HEK293 (cell line): ENCODE data around the gene ZBTB21.

ENCODE experiments used
- CTCF ChIP-seq: fragments of 450-650 bp; formaldehyde crosslinking; IDR thresholded peaks from 2 replicates; pipeline ENCODE4 v1.5.1; 2016; ENCODE audit warnings: missing biosample characterization, missing genetic modification characterization
- EGR2 ChIP-seq: fragments of 450-650 bp; formaldehyde crosslinking; IDR thresholded peaks from 2 replicates; pipeline ENCODE4 v1.5.1; 2016; ENCODE audit warnings: low read depth, missing biosample characterization, missing genetic modification characterization
- HOXD13 ChIP-seq: sonication (generic); formaldehyde crosslinking; IDR thresholded peaks from 2 replicates; pipeline ENCODE4 v1.8.0; 2022; ENCODE audit warnings: missing genetic modification reagents, borderline replicate concordance
- REPIN1 ChIP-seq: fragments of 450-650 bp; formaldehyde crosslinking; IDR thresholded peaks from 2 replicates; pipeline ENCODE4 v1.5.1; 2017; ENCODE audit warnings: missing biosample characterization, missing genetic modification characterization, low read depth
- TCF7L2 ChIP-seq: IDR thresholded peaks from 2 replicates; pipeline ENCODE4 v1.6.1; 2011; ENCODE audit warnings: low read depth, mild to moderate bottlenecking, inconsistent platforms, low read length, moderate library complexity, borderline replicate concordance
- ZBTB20 ChIP-seq: fragments of 450-650 bp; formaldehyde crosslinking; IDR thresholded peaks from 2 replicates; pipeline ENCODE4 v1.5.1; 2016; ENCODE audit warnings: missing biosample characterization, missing genetic modification characterization
- ZBTB8A ChIP-seq: fragments of 450-650 bp; formaldehyde crosslinking; IDR thresholded peaks from 2 replicates; pipeline ENCODE4 v1.5.1; 2016; ENCODE audit warnings: missing biosample characterization, missing genetic modification characterization
- ZFP37 ChIP-seq: fragments of 450-650 bp; formaldehyde crosslinking; IDR thresholded peaks from 2 replicates; pipeline ENCODE4 v1.5.1; 2016; ENCODE audit warnings: missing biosample characterization, missing genetic modification characterization
- ZNF501 ChIP-seq: fragments of 450-650 bp; formaldehyde crosslinking; IDR thresholded peaks from 2 replicates; pipeline ENCODE4 v1.5.1; 2016; ENCODE audit warnings: missing biosample characterization, missing genetic modification characterization
- ZNF549 ChIP-seq: fragments of 450-650 bp; IDR thresholded peaks from 2 replicates; pipeline ENCODE4 v1.5.1; 2018; ENCODE audit warnings: missing biosample characterization, missing genetic modification characterization, mild to moderate bottlenecking, inconsistent platforms, moderate library complexity
- TF ChIP-seq, protein P1 (sequence below): fragments of 450-650 bp; formaldehyde crosslinking; IDR thresholded peaks from 2 replicates; pipeline ENCODE4 v1.5.1; 2016; ENCODE audit warnings: missing biosample characterization, missing genetic modification characterization, borderline replicate concordance

- TF ChIP-seq ZNF501 (tag by site-specific recombination) (no peak), TCF7L2 (no peak), EGR2 (tag by site-specific recombination) (no peak), ZFP37 (no peak), REPIN1 (tag by site-specific recombination) (no peak), ZNF549 (no peak), ZBTB20 (no peak), CTCF (no peak), HOXD13 (CRISPR knock-in tag) (no peak), ZBTB8A (tag by site-specific recombination) (no peak)
- TF ChIP-seq, protein P1, sequence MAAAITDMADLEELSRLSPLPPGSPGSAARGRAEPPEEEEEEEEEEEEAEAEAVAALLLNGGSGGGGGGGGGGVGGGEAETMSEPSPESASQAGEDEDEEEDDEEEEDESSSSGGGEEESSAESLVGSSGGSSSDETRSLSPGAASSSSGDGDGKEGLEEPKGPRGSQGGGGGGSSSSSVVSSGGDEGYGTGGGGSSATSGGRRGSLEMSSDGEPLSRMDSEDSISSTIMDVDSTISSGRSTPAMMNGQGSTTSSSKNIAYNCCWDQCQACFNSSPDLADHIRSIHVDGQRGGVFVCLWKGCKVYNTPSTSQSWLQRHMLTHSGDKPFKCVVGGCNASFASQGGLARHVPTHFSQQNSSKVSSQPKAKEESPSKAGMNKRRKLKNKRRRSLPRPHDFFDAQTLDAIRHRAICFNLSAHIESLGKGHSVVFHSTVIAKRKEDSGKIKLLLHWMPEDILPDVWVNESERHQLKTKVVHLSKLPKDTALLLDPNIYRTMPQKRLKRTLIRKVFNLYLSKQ (tag by site-specific recombination): no peak
These were observed 47.0 kb upstream of the ZBTB21 start for GRCh38 chr21:42056996-42057689.
